Measurements from ENCODE around the gene C4B. TPM values are rescaled to one million over a fixed set of nuclear protein-coding genes. Genes with fewer than 3 reads are reported as not detected.
"Not testable (repeated sequence)": the region's sequence is repeated elsewhere in the genome, so short reads cannot be mapped to it uniquely, and the experiment has no call there.

The C4B gene
- total RNA-seq = 100 to 1,000 TPM in 1 of 2 donors, 10 to 100 TPM in 1; 49.2 to 137 TPM

- no CpG with 5 or more reads among the region's 6 CpGs for WGBS
- H3K27ac ChIP-seq; H3K9me3 ChIP-seq; H3K4me1 ChIP-seq (replicated peaks); DNase-seq (ENCODE audit: low spot score); H3K27me3 ChIP-seq (replicated peaks; ENCODE audit: insufficient read depth); H3K4me3 ChIP-seq; intact Hi-C loops (cut with DNase I); H3K36me3 ChIP-seq: not testable (repeated sequence)
These were observed at the start of gene C4B for GRCh38 chr6:32014547-32014946. TSS of gene C4B (plus strand) at chr6:32014795. CDS start at chr6:32014846, 51 bp downstream.

GRCh38 chr6:31965700-31966099, 48.9 kb upstream of the C4B start:
- H3K4me3 ChIP-seq = no peak overlapping the region
- 91% methylated on average over 13 of the region's 13 CpGs for WGBS
- H3K27ac ChIP-seq = no peak overlapping the region
- no peaks in the 10 kb centered on the region for H3K27me3 ChIP-seq (replicated peaks; ENCODE audit: insufficient read depth)
- peaks cover 18 to 19% of the 10 kb centered on the region in 2 donors for H3K36me3 ChIP-seq
- H3K9me3 ChIP-seq = no peaks in the 10 kb centered on the region
- no peak for DNase-seq (ENCODE audit: low spot score)
- TF ChIP-seq POLR2A (IDR thresholded peaks at IDR 0.05) = no peak
- no peak for TF ChIP-seq CTCF (IDR thresholded peaks at IDR 0.05)
- TF ChIP-seq POLR2AphosphoS5 (IDR thresholded peaks at IDR 0.05) = no peak
- intact Hi-C loops (cut with DNase I) = loop anchor here (10.0 kb wide), 1 partner anchor 189 kb away; the partner anchor contains the start of genes PPT2 and PRRT1
- H3K4me1 ChIP-seq (replicated peaks) = peaks cover 8% of the 10 kb centered on the region

GRCh38 chr6:31966506-31966905, 48.1 kb upstream of the C4B start:
- H3K36me3 ChIP-seq = peaks cover 18 to 19% of the 10 kb centered on the region in 2 donors
- H3K27ac ChIP-seq = no peak overlapping the region
- no peak overlapping the region for H3K4me3 ChIP-seq
- H3K9me3 ChIP-seq = no peaks in the 10 kb centered on the region
- H3K4me1 ChIP-seq (replicated peaks) = peaks cover 10% of the 10 kb centered on the region
- intact Hi-C loops (cut with DNase I) = loop anchor here (10.0 kb wide), 1 partner anchor 188 kb away; the partner anchor contains the start of genes PPT2 and PRRT1
- WGBS = 89% methylated on average over 7 of the region's 7 CpGs
- no peaks in the 10 kb centered on the region for H3K27me3 ChIP-seq (replicated peaks; ENCODE audit: insufficient read depth)
- DNase-seq (ENCODE audit: low spot score) = no peak
- TF ChIP-seq POLR2AphosphoS5 (IDR thresholded peaks at IDR 0.05) (no peak), CTCF (IDR thresholded peaks at IDR 0.05) (no peak), POLR2A (IDR thresholded peaks at IDR 0.05) (no peak)

GRCh38 chr6:31966997-31967925, 47.3 kb upstream of the C4B start:
- no peaks in the 10 kb centered on the region for H3K9me3 ChIP-seq
- H3K4me3 ChIP-seq = no peak overlapping the region
- DNase-seq (ENCODE audit: low spot score) = no peak
- H3K27ac ChIP-seq = no peak overlapping the region
- no peaks in the 10 kb centered on the region for H3K27me3 ChIP-seq (replicated peaks; ENCODE audit: insufficient read depth)
- intact Hi-C loops (cut with DNase I) = loop anchor here (10.0 kb wide), 1 partner anchor 188 kb away; the partner anchor contains the start of genes PPT2 and PRRT1
- 80% methylated on average over 10 of the region's 10 CpGs for WGBS
- no peak for TF ChIP-seq POLR2A (IDR thresholded peaks at IDR 0.05)
- TF ChIP-seq POLR2AphosphoS5 (IDR thresholded peaks at IDR 0.05) = no peak
- TF ChIP-seq CTCF (IDR thresholded peaks at IDR 0.05) = no peak
- peaks cover 18 to 19% of the 10 kb centered on the region in 2 donors for H3K36me3 ChIP-seq
- H3K4me1 ChIP-seq (replicated peaks) = peaks cover 10% of the 10 kb centered on the region

- Histone ChIP-seq H3K4me1 (replicated peaks) (peaks cover 10% of the 10 kb centered on the region), H3K36me3 (peaks cover 14 to 18% of the 10 kb centered on the region in 2 donors), H3K4me3 (no peak overlapping the region), H3K27ac (no peak overlapping the region), H3K27me3 (replicated peaks; ENCODE audit: insufficient read depth) (no peaks in the 10 kb centered on the region), H3K9me3 (no peaks in the 10 kb centered on the region)
- intact Hi-C loops (cut with DNase I) = loop anchor here (10.0 kb wide), 1 partner anchor 187 kb away; the partner anchor contains the start of genes PPT2 and PRRT1
- 79% methylated on average over 3 of the region's 3 CpGs for WGBS
- no peak for DNase-seq (ENCODE audit: low spot score)
- TF ChIP-seq CTCF (IDR thresholded peaks at IDR 0.05) (no peak), POLR2AphosphoS5 (IDR thresholded peaks at IDR 0.05) (no peak), POLR2A (IDR thresholded peaks at IDR 0.05) (no peak)
These were observed 46.7 kb upstream of the C4B start for GRCh38 chr6:31967926-31968320.

All from prostate gland (tissue), 2 donors.